GM23338 (cell line): ENCODE results near the gene MAPK14. TPM values are rescaled to one million over a fixed set of nuclear protein-coding genes. Genes with fewer than 3 reads are reported as not detected.

Source experiments
- ATAC-seq: fragments of 200-7000 bp; cut with Tn5 transposase; 3 replicates; pipeline ENCODE4 v1.9.1; 2020
- DNase-seq: peaks from one replicate; pipeline ENCODE4 v3.0.0-alpha.2; 2015; ENCODE audit warnings: low spot score
- H2AFZ ChIP-seq: fragments of 200-600 bp; sonication (generic); 2 replicates; pipeline ENCODE4 v1.8.0; 2016; ENCODE audit warnings: antibody characterized with exemption, mild to moderate bottlenecking, moderate library complexity
- H3F3A ChIP-seq: fragments of 200-600 bp; sonication (generic); replicated peaks from 2 replicates; pipeline ENCODE4 v1.8.0; 2017; ENCODE audit warnings: antibody characterized with exemption, mixed run types, low read depth
- H3K27ac ChIP-seq: fragments of 200-600 bp; sonication (generic); 2 replicates; pipeline ENCODE4 v1.6.1; 2016; ENCODE audit warnings: low read depth
- H3K27me3 ChIP-seq: fragments of 200-600 bp; sonication (generic); 2 replicates; pipeline ENCODE4 v1.8.0; 2016; ENCODE audit warnings: mild to moderate bottlenecking, mixed run types, moderate library complexity; ENCODE audit not compliant: insufficient read depth
- H3K36me3 ChIP-seq: fragments of 200-600 bp; sonication (generic); 2 replicates; pipeline ENCODE4 v1.8.0; 2016; ENCODE audit warnings: mild to moderate bottlenecking; ENCODE audit not compliant: insufficient read depth
- H3K4me1 ChIP-seq: fragments of 200-600 bp; sonication (generic); 2 replicates; pipeline ENCODE4 v1.8.0; 2016; ENCODE audit warnings: mild to moderate bottlenecking, moderate library complexity; ENCODE audit not compliant: insufficient read depth
- H3K4me2 ChIP-seq: fragments of 200-600 bp; sonication (generic); 2 replicates; pipeline ENCODE4 v1.7.1; 2017; ENCODE audit warnings: mixed run types
- H3K4me3 ChIP-seq: fragments of 200-600 bp; sonication (generic); 2 replicates; pipeline ENCODE4 v1.6.1; 2016; ENCODE audit warnings: mixed run types
- H3K79me2 ChIP-seq: fragments of 200-600 bp; sonication (generic); replicated peaks from 2 replicates; pipeline ENCODE4 v1.8.0; 2017; ENCODE audit warnings: mild to moderate bottlenecking; ENCODE audit not compliant: insufficient read depth
- H3K9me2 ChIP-seq: fragments of 200-600 bp; sonication (generic); 2 replicates; pipeline ENCODE4 v1.8.0; 2017; ENCODE audit not compliant: insufficient read depth
- H4K20me1 ChIP-seq: fragments of 200-600 bp; sonication (generic); replicated peaks from 2 replicates; pipeline ENCODE4 v1.8.0; 2017; ENCODE audit warnings: mild to moderate bottlenecking; ENCODE audit not compliant: insufficient read depth
- H3K27ac Mint-ChIP-seq: 2 replicates; pipeline ENCODE4 v1.8.0; 2020; ENCODE audit warnings: inconsistent platforms, mild to moderate bottlenecking, moderate library complexity, mixed read lengths
- H3K27me3 Mint-ChIP-seq: 3 replicates; pipeline ENCODE4 v1.8.0; 2022; ENCODE audit warnings: low read depth, mild to moderate bottlenecking, moderate library complexity, mixed read lengths, inconsistent platforms; ENCODE audit not compliant: insufficient read depth, poor library complexity
- H3K36me3 Mint-ChIP-seq: 3 replicates; pipeline ENCODE4 v1.8.0; 2021; ENCODE audit warnings: low read depth, mild to moderate bottlenecking, inconsistent platforms, moderate library complexity, mixed read lengths
- H3K4me1 Mint-ChIP-seq: 3 replicates; pipeline ENCODE4 v1.8.0; 2020; ENCODE audit warnings: mild to moderate bottlenecking, inconsistent platforms, mixed read lengths
- H3K4me3 Mint-ChIP-seq: 3 replicates; pipeline ENCODE4 v1.8.0; 2021; ENCODE audit warnings: moderate library complexity, mild to moderate bottlenecking, inconsistent platforms, mixed read lengths
- H3K9me3 Mint-ChIP-seq: 3 replicates; pipeline ENCODE4 v1.8.0; 2020; ENCODE audit warnings: moderate library complexity, mild to moderate bottlenecking, inconsistent platforms, mixed read lengths
- CREB1 ChIP-seq: fragments of 250-450 bp; sonication (Bioruptor Pico); IDR thresholded peaks from 2 replicates; pipeline ENCODE4 v1.5.0; 2020; ENCODE audit warnings: low read depth, mild to moderate bottlenecking, moderate library complexity
- CTCF ChIP-seq, 2 experiments: fragments of 200-600 bp in 1 of 2; sonication (generic) in 1 of 2; conservative IDR thresholded peaks; 2 replicates each; pipeline versions ENCODE4 v1.5.1 to v1.6.1; 2016 to 2017; ENCODE audit warnings: antibody characterized with exemption in 2 of 2, low read depth in 2 of 2, mild to moderate bottlenecking in 2 of 2, moderate library complexity in 1 of 2
- ETS1 ChIP-seq: IDR thresholded peaks from 2 replicates; pipeline ENCODE4 v1.6.1; 2016; ENCODE audit warnings: antibody characterized with exemption
- EZH2phosphoT487 ChIP-seq: fragments of 200-600 bp; sonication (generic); IDR thresholded peaks from one replicate; pipeline ENCODE4 v1.8.1; 2018; ENCODE audit warnings: antibody characterized with exemption; ENCODE audit not compliant: unreplicated experiment
- JUNB ChIP-seq: IDR thresholded peaks from one replicate; pipeline ENCODE4 v1.6.1; 2016; ENCODE audit warnings: antibody characterized with exemption; ENCODE audit not compliant: unreplicated experiment
- NANOG ChIP-seq: IDR thresholded peaks from 2 replicates; pipeline ENCODE4 v1.6.1; 2016; ENCODE audit warnings: antibody characterized with exemption, borderline replicate concordance
- POLR2AphosphoS5 ChIP-seq: IDR thresholded peaks from 2 replicates; pipeline ENCODE4 v1.6.1; 2016; ENCODE audit warnings: antibody characterized with exemption, low read depth
- ZNF114 ChIP-seq: fragments of 250-450 bp; sonication (Bioruptor Pico); IDR thresholded peaks from 2 replicates; pipeline ENCODE4 v1.5.0; 2020; ENCODE audit warnings: mild to moderate bottlenecking, moderate library complexity
- ZNF462 ChIP-seq: fragments of 250-450 bp; sonication (Bioruptor Pico); IDR thresholded peaks from 2 replicates; pipeline ENCODE4 v1.5.0; 2020; ENCODE audit warnings: mild to moderate bottlenecking, moderate library complexity
- polyA plus RNA-seq: library from polyadenylated mRNA; unstranded; fragments of >200 nt; fragmentation: Nextera tagmentation; extraction: Ambion mirVana; gene quantifications from 2 replicates; pipeline ENCODE4 v1.2.1, GENCODE V29; 2016
- total RNA-seq: library from RNA; depleted of rRNA; stranded (reverse); fragments of >200 nt; shearing (Covaris generic); gene quantifications from 2 replicates; pipeline ENCODE4 v1.2.3, GENCODE V29; 2014

Gene MAPK14
- total and polyA plus RNA-seq, 2 experiments from 2014 or later = 8.8 to 44.5 TPM

GRCh38 chr6:36120539-36120938 is 92.9 kb downstream of the MAPK14 start (continued):
- TF ChIP-seq ZNF462 = no peak
- no peak for TF ChIP-seq EZH2phosphoT487
- TF ChIP-seq CREB1 (CRISPR knock-in tag) = no peak
- no peak for TF ChIP-seq POLR2AphosphoS5
- no peak for TF ChIP-seq NANOG

- Histone ChIP-seq H3K79me2 (no peaks in the 10 kb centered on the region), H3K4me2 (0 out of 2 replicates have a peak overlapping the region, but pooled peaks have one; percentile 50), H3F3A (no peaks in the 10 kb centered on the region), H3K27ac (0 out of 2 replicates have a peak overlapping the region, but pooled peaks have one; percentile 9), H3K27me3 (no peaks in the 10 kb centered on the region), H3K4me3 (no peak overlapping the region), H3K36me3 (no peaks in the 10 kb centered on the region), H3K4me1 (peaks cover 12% of the 10 kb centered on the region), H4K20me1 (no peaks in the 10 kb centered on the region; the same call in 1 of the 2 replicates), H3K9me2 (no peaks in the 10 kb centered on the region), H2AFZ (no peak overlapping the region)
- ATAC-seq (peak; percentile 15; the same call in 2 of the 3 replicates), DNase-seq (peak; percentile 34)
- H3K9me3 Mint-ChIP-seq = no peaks in the 10 kb centered on the region
- peak overlapping the region; percentile 45; the same call in 1 of the 2 replicates for H3K27ac Mint-ChIP-seq
- H3K4me3 Mint-ChIP-seq = peak overlapping the region; percentile 22; the same call in 1 of the 3 replicates
- H3K36me3 Mint-ChIP-seq = no peaks in the 10 kb centered on the region
- H3K4me1 Mint-ChIP-seq = peaks cover 26% of the 10 kb centered on the region
- TF ChIP-seq JUNB (no peak), ZNF114 (no peak), CTCF (conservative IDR thresholded peaks at IDR 0.05; ENCODE audit: low read depth in 2 of 2) (peak in 1 of 2 experiments; percentile 5; a peak in 1 of 4 replicates), ETS1 (no peak)
- peaks cover 4% of the 10 kb centered on the region for H3K27me3 Mint-ChIP-seq
Measured at GRCh38 chr6:36120979-36121786, 93.6 kb downstream of the MAPK14 start.
